SK-N-MC (cell line): ENCODE data around the gene TBC1D1.

Experiments
- EZH2 ChIP-seq: fragments of 200-600 bp; sonication (generic); IDR thresholded peaks from one replicate; pipeline ENCODE4 v1.6.1; 2017; ENCODE audit warnings: antibody characterized with exemption
- FOXP2 ChIP-seq: optimal IDR thresholded peaks from 2 replicates; pipeline ENCODE3; 2011; ENCODE audit warnings: mild to moderate bottlenecking, moderate library complexity; ENCODE audit not compliant: insufficient read depth; ENCODE audit errors: extremely low read length, control extremely low read depth
- POLR2AphosphoS5 ChIP-seq: IDR thresholded peaks from 2 replicates; pipeline ENCODE4 v1.6.1; 2012; ENCODE audit warnings: mild to moderate bottlenecking, low read depth, low read length, borderline replicate concordance

GRCh38 chr4:38130884-38131283 is 240.0 kb downstream of the TBC1D1 start:
- TF ChIP-seq POLR2AphosphoS5 (no peak), EZH2 (no peak), FOXP2 (no peak)
